AG08395 (cell line): ENCODE results near the gene LSAMP.

ENCODE experiments used
- DNase-seq: peaks from one replicate; pipeline ENCODE4 v3.0.0; 2012; ENCODE audit warnings: mixed read lengths, low spot score

Gene LSAMP

DNA sequence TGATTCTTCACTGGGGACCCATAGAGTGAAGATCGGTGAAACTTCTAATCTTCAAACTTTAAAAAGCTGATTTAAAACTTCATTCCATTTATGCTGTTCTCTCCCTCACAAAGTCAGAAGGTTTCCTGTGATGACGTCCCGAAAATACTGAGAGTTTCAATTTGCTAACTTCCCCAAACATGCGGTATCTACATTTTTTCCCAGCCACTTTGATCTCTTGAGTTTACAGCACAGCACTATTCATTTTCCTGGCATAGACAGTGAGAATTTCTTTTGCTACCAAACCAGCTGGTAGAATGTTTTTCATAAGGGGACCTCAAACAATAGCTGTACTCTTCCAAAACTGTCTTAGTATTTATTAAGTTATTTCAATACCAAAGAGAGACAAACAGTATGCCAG lies 156.8 kb downstream of the LSAMP start:
- DNase-seq: no peak

DNA sequence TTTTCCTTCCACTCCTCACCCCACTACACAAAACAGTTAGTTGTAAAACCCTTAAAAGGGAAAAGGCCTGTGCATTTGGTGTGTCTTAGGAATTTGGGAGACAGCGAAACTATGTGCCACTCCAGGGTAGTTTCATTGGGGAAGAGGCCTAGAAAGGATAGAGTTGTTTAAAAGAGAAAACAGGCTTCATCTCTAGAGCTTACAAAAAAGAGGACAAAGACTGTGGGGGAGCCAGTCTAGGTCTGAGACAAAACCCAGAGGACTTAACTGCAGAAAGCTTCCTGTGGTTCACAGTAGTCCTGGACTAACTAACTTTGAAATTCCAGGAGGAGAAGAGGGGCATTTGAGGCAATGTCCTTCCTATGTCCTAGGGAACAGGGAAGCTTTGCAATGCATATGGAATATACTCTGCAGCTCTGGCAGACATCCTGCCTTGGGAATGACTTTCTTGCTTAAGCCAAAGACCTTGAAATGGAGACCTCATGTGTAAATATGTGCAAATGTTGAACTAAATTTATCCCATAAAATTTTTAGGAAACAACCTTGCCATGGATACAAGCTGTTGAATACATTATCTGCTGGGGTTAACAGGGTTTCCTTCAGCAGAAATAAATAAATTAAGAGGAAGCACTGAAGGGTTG lies 159.4 kb downstream of the LSAMP start:
- DNase-seq: no peak

DNA sequence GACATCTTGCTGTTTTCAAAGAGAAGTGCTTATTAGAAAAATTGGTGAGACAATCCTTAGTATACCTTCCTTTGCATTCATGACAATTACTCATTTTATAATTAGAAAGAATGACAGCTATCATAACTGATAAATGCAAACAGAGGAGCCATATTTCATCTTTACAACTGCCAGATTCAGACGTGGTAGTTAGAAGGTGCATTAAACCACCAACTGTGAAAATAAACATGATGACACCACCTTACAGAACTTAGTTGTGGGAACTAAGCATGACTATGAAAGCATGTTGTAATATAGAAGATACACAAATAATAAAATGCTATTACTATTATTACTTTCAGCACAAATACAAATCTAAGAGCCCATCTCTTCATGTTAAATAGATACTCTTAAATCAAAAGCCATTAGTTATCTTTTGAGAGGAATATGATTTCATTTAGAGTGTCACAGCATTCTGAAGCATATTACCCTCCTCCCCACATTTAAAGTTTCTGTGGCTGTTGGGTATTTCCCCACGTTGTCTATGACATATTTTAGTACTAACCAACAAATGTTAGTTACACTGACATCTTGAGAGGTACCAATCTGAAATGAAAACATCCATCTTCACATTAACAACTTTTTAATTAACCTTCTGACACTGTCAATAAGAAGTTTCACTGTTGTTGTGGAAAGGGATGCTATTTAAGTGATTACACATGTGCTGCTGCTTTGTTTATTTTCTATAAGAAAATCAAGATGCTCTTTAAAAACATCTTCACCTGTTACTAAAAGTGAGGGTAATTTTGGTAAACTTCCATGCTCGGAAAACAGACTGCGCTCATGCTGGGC lies 163.8 kb downstream of the LSAMP start:
- DNase-seq: no peak

DNA sequence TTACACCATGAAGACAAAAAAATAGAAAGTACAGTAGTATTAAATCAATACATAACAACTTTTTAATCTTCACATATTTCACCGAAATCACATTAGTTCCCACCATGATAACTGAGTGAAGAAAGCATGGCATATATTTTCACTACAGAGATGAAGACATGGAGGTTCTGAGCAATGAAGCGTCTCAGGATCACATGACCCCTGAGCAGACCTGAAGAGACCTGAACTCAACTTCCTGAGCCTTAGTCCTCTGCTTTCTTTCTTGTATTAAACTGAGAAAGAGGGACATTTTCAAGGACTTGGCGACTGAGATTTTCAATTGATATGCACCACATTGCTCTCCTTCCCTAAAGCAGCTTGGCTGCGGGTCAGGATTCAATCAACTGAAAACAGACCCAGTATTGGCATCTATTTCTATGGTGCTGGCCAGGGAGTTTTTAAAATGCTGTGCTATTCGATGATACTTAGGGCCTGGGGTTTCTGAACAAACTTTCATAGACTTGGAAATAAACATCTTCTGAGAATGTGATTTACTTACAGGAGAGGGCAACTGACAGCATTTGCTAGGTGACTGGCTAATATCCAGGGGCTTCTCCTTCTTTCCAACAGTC lies 165.1 kb downstream of the LSAMP start:
- DNase-seq: no peak

DNA sequence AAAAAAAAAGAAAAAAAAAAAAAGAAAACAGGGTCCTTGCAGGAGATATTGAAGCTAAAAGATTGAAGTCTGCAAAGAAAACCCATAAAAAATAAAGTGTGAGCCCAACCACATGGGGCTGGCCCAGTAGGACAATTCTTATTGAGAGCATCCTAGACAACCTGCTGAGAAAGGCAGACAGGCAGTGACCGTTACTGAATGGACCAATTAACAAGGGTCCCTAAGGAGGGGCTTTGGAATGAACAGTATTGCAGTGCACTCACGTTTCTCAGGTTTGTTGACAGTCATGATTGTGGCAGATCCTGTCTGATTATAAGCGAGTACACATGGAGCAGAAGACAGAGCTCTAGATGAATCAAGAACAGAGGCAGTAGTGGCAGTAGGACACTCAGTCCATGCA lies 168.6 kb downstream of the LSAMP start:
- DNase-seq: no peak

DNA sequence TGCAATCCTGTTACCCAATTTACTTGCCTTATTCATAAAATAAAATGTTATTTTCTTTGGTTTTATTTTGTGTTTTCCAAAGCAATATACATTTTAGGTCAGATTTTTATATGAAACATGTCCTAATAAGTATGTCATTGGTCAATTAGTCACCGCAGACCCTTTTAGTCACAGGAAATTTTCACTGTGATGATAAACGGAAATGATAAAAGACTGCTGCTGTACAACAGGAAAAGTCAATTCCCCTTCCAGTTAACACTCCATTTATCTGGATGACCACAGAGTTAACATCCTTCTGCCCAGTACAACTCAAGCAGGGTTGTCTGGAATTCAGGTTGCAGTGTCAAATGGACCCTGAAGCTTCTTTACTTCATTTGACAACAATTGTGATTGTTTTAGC lies 175.2 kb downstream of the LSAMP start:
- no peak for DNase-seq

DNA sequence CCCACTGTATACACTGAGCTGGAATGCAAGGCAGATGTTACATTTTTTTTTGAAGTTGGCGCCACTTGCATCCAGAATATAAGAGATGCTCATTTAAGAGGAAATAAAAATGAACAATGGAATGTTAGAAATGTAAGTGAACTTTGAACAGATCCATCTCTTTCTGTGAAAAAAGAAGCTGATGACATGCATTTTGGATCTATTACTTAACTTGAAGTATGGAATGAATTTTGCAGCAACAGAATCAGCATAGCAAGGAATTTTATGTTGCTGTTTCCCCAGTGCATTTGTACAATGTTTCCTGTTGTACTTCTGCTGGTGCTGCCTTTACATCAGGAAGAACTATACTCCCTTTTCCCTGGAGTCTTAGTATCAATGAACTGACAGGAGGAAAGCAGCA lies 178.2 kb downstream of the LSAMP start:
- no peak for DNase-seq

DNA sequence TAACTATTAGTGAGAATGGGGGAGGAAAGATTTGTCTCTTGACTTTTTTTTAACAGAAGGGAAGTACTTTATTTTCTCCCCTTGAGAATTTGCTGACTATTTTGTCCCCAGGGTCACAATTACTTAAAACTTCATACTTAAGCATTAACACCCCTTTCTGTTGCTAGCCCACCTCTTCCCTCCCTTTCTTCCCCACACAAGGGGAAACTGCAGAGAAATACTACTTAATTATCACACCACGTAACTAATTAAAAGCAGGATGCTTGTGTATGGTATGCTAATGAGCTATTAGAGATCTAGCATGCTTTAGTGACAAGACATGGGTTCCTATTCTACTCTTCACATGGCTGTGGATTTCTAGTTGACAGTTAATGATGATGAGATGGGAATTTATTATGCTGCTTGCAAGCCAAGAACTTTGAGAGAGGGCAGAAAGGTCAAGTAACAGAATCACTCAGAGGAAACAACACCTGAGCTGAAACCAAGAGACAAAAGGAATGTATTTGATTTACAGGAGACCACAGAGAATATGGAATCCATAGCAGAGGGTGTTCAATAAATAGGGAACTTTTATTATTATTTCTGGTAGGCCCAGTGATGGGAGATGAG lies 179.2 kb downstream of the LSAMP start:
- DNase-seq: no peak

DNA sequence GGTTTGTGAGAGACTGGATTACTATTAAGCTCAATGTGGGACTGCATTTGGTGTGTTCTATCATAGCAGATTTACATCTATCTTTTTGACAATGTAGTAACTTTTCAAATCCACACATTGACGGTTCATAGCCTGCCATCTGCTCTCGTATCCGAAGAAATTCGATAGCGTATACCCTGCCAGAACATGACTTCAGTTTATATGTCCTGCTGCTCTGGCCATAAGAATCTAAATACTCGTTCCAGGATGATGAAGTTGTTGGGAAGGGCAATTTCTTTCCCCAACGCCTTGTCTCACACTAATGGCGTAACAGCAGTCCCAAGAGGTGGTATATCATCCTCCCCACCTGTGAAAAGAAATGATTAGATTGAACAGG lies 180.0 kb downstream of the LSAMP start:
- DNase-seq: no peak

DNA sequence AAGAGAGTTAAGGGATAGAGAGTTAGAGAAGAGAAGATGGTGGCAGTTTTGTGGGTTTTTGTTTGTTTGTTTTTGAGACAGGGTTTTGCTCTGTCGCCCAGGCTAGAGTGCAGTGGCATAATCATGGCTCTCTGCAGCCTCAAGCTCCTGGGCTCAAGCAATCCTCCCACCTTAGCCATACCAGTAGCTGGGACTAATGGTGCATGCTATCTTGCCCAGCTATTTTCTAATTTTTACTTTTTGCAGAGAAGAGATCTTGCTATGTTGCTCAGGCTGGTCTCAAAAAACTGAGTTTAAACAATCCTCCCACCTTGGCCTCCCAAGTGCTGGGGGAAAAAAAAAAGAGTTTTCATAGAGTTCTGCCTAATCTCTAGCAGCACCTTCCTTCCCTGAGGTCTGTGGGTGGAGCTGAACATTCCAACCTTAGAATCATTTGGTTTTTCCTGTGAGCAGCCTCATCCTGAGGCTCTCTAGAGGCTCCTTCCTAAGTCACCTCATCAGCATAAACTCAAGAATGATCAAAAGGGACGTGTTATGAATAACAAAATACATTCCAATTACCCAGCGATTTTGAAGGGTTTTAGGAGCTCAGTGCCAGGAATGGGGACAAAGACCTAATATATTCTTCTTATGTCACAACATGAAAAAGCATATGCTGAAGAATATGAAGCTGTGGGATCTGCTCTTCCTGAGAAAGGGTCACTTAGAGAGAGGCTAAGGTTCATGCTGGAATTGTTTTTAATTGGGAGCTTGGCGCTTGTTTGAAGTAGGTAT lies 180.6 kb downstream of the LSAMP start:
- DNase-seq: no peak

DNA sequence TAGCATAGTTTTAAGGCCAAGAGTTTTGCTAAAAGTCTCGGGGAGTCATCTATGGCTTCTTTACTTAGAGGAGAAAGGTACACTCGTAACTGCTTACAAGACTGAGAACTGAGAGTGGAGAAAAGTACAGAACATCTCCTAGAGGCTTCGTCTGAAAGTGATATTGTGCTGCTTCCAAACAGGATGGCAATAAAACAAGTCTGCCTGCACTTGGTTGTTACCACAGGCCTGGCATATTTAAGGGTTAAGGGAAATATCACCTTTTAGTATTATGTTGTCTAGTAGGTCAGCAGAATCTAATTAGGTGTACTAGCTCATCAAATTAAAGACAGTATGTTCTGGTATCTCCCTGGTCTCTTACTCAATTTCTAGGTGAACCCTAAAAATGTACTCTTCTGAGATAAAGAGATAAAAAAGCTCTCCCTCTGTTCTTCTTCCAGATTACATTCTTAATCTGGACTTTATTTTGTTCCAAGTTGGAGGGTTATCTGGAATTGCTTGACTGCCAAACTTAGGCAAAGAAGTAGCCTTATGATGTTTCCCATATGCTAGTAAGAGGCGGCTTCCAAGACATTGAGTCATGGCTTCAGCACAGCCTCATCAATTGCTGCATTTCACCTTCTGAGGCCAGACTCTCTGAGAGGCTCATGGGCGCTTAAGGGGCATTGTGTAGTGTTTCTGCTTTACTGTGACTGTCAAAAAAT lies 181.3 kb downstream of the LSAMP start:
- DNase-seq: peak; percentile 74

DNA sequence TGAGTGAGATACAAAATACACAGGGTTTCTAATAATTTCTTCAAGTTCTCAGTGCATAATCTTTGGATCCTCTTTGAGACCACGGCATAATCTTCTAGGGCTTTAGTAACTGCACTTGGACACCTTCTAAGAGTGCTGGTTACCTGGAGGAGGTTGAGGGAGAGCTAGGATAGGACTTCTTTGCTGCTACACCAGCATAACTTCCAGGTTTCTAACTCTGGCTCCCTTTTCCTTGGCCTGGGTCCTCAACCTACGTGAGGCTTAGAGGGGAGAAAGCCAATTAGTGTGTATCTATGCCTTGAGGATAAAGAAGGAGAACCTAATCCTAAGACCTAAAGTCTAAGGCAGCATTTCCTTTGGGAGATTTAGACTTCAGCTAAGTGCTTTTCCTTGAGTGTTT lies 184.8 kb downstream of the LSAMP start:
- no peak for DNase-seq

DNA sequence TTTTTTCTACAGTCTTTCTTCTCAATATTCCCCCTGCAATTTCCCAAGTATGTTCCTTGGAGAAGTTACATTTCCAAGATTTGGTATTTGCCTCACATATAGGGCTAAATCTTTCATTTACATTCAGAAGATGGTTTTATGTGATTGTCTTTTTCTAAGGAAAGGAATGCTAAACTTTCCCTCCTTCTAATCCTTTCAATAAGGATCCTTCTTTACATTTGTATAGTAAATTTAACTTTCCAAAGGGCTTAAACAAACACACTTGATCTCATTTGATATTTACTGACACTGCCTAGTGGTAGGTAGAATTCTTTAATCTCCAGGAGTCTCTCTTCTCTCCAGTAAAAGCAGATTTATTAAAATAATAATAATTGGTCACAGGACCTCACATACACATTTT lies 185.3 kb downstream of the LSAMP start:
- no peak for DNase-seq

DNA sequence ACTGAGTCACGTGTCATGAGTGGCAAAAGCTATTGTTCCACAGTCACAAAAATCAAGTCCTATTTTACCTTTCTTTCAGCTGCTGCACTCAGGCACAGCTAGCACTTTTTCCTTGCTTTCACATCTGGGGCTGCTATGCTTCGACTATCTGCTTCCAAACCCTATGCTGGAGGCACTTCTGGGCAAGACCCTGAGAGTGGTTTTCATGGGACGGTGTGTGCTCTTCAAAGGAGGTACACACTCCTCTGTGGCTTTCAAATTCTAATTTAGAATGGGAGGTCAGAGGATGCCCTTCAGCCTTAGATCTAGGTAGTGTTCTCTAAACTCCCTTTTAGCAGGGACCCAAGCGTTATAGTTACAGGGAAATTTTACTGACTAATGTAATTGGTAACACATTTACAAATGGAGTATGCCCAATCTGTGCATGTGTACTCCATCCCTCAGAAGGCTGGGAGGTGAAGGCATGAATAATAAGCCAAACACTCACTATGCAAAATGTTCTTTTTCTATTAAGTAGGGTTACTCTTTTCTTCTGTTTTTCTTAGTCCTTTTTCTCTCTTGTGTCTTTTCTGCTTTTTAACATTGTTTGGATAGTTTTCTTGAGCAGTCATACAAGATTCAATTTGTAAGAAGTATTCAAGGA lies 188.3 kb downstream of the LSAMP start:
- DNase-seq: peak; percentile 54

DNA sequence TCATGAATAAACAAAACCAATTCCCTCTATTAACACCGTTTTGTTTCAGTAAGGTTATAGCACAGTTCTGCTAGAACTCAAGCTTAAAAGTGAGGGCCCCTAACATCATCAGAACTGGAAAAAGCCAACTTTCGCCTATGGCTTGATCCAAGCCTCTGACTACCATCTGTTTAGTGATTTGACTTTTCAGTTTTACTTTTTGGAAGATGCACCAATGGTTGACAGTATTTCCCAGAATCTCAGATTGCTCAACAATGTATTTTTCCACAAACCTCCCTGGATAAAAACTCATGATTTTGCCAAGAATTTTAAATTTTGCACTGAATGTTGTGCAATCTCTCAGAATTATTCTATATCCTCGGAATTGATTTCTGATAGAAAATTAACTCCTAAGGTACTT lies 190.7 kb downstream of the LSAMP start:
- DNase-seq: no peak

DNA sequence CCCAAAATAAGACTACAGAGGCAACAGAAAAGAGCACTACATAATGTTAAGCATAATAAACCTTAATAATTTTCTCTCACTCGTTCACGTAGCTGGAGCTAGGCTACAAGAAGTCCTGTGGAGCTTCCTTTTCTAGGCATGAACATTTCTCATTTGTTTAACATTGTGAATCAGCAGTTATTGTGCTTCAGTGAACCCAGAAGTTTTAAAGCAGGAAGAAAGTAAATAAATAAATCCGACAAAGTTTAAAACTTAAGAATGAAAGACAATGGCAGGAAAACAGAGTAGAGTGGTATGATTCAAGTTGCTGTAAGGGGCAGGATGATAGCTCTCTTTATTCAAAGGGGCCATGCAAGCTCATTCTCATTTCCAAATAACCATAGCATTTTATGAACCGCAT lies 191.8 kb downstream of the LSAMP start:
- DNase-seq: no peak

DNA sequence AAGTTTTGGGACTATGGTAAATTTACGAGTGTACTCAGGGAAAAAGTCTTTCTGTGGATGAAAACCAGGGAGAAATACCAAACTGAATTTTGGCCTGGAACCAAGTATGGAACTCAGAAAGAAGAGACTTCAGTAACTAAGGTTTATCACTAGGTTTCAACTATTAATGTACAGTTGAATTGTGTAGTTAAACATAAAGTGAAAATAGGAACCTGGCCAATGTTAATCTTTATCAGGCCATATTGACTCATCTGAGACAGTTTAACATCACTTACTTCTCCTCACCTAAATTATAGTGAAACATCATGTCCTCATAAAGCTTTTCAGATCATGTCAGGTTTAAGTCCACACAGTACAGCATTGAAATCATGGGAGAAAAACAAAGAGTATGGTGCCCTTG lies 197.7 kb downstream of the LSAMP start:
- no peak for DNase-seq

DNA sequence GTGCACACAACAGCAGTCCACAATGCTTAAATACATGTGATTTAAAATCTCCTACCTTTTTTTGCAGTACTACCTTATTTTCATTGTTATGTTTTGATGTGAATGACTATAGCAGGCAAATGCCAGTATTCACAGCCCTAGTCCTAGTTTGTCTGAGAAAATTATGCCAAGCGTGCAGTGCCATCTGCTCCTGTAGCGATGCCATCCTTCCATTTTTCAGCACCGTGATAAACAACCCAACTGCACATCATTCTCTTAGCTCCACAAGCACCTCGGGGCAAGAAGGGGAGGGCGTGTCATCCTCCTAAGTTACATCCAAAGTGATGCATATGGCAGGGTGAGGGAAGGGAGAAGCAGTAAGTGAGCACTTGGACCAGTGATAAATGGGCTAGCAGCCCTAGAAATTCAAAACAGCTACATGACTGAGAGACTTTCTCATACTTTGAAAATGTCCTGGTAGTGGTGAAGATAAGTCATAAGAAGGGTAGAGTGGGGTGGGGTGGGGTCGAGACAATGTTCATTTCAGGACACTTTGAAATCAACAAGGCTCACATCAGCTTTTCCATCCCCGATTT lies 198.8 kb downstream of the LSAMP start:
- no peak for DNase-seq

DNA sequence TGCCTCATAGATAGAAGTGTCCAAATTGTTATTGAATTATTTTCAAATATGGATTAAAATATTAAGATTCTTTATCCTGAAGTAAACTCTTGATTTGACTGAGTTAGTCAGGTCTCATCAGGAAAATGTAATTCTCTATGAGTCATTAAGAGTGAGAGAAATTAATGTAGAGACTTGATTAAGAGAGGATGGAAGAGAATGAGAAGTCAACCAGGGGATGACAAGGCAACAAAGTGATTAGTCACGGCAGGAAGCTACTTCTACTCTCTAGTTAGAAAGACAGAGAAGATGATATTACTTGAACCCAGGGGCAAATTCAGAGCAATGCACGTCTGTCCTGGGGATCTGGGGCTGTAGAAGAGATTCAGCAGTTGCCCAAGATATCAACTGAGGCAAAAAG lies 202.5 kb downstream of the LSAMP start:
- no peak for DNase-seq

DNA sequence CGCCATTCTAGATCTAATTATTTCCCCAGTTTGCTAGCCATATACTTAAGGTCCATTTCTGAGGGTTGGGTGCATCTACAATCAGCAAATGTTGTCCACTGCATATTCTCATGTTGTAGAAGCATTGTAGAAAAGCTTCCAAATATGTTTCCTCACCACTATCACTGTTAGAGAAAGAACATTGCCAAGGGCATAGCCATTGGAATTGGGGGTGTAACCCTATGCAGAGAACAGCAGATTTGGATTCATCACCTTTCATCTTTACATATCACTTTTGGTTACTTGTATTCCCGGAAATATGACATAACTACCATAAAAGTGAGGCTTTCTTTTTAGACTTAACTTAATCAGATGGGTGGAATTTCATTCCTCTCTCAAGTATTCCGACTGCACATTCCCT lies 203.6 kb downstream of the LSAMP start:
- DNase-seq: no peak

DNA sequence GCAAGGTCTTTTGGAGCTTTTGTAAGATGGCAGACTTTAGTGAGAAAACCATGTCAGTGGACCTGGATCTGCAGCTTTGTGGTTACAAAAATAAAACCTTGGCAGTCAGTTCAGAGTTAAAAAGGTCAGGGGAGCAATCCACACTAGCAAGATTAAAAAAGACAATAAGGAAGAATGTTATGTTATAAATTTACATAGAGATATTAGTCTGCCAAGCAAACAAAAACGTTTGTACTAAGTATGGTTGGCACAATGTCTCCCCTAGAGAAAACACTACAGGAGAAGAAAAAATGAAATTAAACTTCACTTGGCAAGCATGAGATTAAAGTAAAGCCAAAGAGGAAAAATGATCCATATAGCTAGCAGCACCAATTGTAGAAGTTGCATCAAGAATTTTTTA lies 205.0 kb downstream of the LSAMP start:
- DNase-seq: no peak
